HG03039 (cell line): Measurements from ENCODE around the gene TENM3.

Experiments used
- ATAC-seq: cut with Tn5 transposase; IDR thresholded peaks from one replicate; pipeline ENCODE4 v1.9.1; 2021; ENCODE audit warnings: mild to moderate bottlenecking, moderate library complexity; ENCODE audit not compliant: unreplicated experiment

TENM3 gene

GRCh38 chr4:182649698-182650477, 406.7 kb downstream of the TENM3 start:
- ATAC-seq = no peak

GRCh38 chr4:182653596-182653995, 410.4 kb downstream of the TENM3 start:
- no peak for ATAC-seq

GRCh38 chr4:182655340-182655739, 412.1 kb downstream of the TENM3 start:
- ATAC-seq = no peak

GRCh38 chr4:182662551-182662950, 419.3 kb downstream of the TENM3 start:
- ATAC-seq = no peak

- no peak for ATAC-seq
These were observed 428.0 kb downstream of the TENM3 start for GRCh38 chr4:182671231-182671630.

GRCh38 chr4:182671749-182672148, 428.5 kb downstream of the TENM3 start:
- no peak for ATAC-seq

GRCh38 chr4:182678590-182678989, 435.4 kb downstream of the TENM3 start:
- ATAC-seq = no peak

- ATAC-seq = no peak
These were observed 436.3 kb downstream of the TENM3 start for GRCh38 chr4:182679533-182679932.

- no peak for ATAC-seq
These were observed 437.0 kb downstream of the TENM3 start for GRCh38 chr4:182680234-182680653.

GRCh38 chr4:182683661-182684060, 440.5 kb downstream of the TENM3 start:
- ATAC-seq = no peak

GRCh38 chr4:182684796-182685195, 441.6 kb downstream of the TENM3 start:
- ATAC-seq = no peak

- no peak for ATAC-seq
These were observed 444.9 kb downstream of the TENM3 start for GRCh38 chr4:182688081-182688480.

GRCh38 chr4:182694551-182694950, 451.3 kb downstream of the TENM3 start:
- ATAC-seq = no peak

GRCh38 chr4:182695009-182695408, 451.8 kb downstream of the TENM3 start:
- no peak for ATAC-seq

GRCh38 chr4:182695842-182696241, 452.6 kb downstream of the TENM3 start:
- no peak for ATAC-seq

GRCh38 chr4:182697094-182697493, 453.9 kb downstream of the TENM3 start:
- ATAC-seq = no peak

GRCh38 chr4:182698212-182698611, 455.0 kb downstream of the TENM3 start:
- no peak for ATAC-seq

GRCh38 chr4:182699201-182699600, 456.0 kb downstream of the TENM3 start:
- ATAC-seq = no peak

- no peak for ATAC-seq
These were observed 456.6 kb downstream of the TENM3 start for GRCh38 chr4:182699795-182700194.

- ATAC-seq = no peak
These were observed 457.4 kb downstream of the TENM3 start for GRCh38 chr4:182700362-182701160.

- no peak for ATAC-seq
These were observed 460.9 kb downstream of the TENM3 start for GRCh38 chr4:182704077-182704476.

- ATAC-seq = no peak
These were observed 461.7 kb downstream of the TENM3 start for GRCh38 chr4:182704948-182705347.
